CD14-positive monocyte (primary cell): ENCODE results near the gene MPZL3. TPM values are rescaled to one million over a fixed set of nuclear protein-coding genes. Genes with fewer than 3 reads are reported as not detected.
A peak's percentile ranks its signal among the peaks of the same experiment; 100 is the strongest.

Experiments
- DNase-seq, 3 donors: peaks; one replicate each; pipeline ENCODE4 v3.0.0-alpha.2; 2011 to 2022
- H2AFZ ChIP-seq: 2 replicates; pipeline ENCODE4 v1.6.0; 2012; ENCODE audit warnings: mild to moderate bottlenecking, low read depth, low read length, inconsistent platforms; ENCODE audit not compliant: insufficient read depth, poor library complexity, severe bottlenecking
- H3K27ac ChIP-seq, 2 donors: 1 replicate in 1 of 2; 2 replicates in 1 of 2; pipeline ENCODE4 v1.5.1; 2012 to 2013; ENCODE audit warnings: low read length in 2 of 2, control low read depth in 1 of 2, inconsistent platforms in 1 of 2, low read depth in 1 of 2, mild to moderate bottlenecking in 1 of 2
- H3K27me3 ChIP-seq, 2 donors: one replicate each; pipeline versions ENCODE4 v1.6.0 to v1.6.1; 2011 to 2013; ENCODE audit warnings: low read length in 2 of 2; ENCODE audit not compliant: control insufficient read depth in 2 of 2, insufficient read depth in 2 of 2
- H3K36me3 ChIP-seq, 2 donors: replicated peaks in 1 of 2; 1 replicate in 1 of 2; 2 replicates in 1 of 2; pipeline versions ENCODE4 v1.5.1 to v1.6.1; 2012 to 2013; ENCODE audit warnings: low read length in 2 of 2, control low read depth in 1 of 2, inconsistent platforms in 1 of 2, mild to moderate bottlenecking in 1 of 2; ENCODE audit not compliant: insufficient read depth in 2 of 2, control insufficient read depth in 1 of 2
- H3K4me1 ChIP-seq, 2 donors: 1 replicate in 1 of 2; 2 replicates in 1 of 2; pipeline versions ENCODE4 v1.5.1 to v1.6.1; 2012 to 2013; ENCODE audit warnings: low read length in 2 of 2, control low read depth in 1 of 2, inconsistent platforms in 1 of 2, mild to moderate bottlenecking in 1 of 2, moderate library complexity in 1 of 2; ENCODE audit not compliant: insufficient read depth in 2 of 2, control insufficient read depth in 1 of 2
- H3K4me2 ChIP-seq: replicated peaks from 2 replicates; pipeline ENCODE3; 2012; ENCODE audit warnings: low read length, moderate library complexity, mild to moderate bottlenecking; ENCODE audit not compliant: poor library complexity, severe bottlenecking; ENCODE audit errors: extremely low read depth
- H3K4me3 ChIP-seq, 3 experiments: fragments of 200-600 bp in 1 of 3; sonication (generic) in 1 of 3; replicated peaks in 1 of 3; 1 replicate in 2 of 3; 2 replicates in 1 of 3; pipeline ENCODE4 v1.5.1; 2011 to 2013; ENCODE audit warnings: low read length in 3 of 3, mild to moderate bottlenecking in 3 of 3, control low read depth in 2 of 3, low read depth in 2 of 3, inconsistent platforms in 1 of 3, moderate library complexity in 1 of 3
- H3K79me2 ChIP-seq: 2 replicates; pipeline ENCODE4 v1.6.0; 2012; ENCODE audit warnings: mild to moderate bottlenecking, control low read depth, inconsistent platforms, low read length, moderate library complexity; ENCODE audit not compliant: insufficient read depth
- H3K9ac ChIP-seq: 2 replicates; pipeline ENCODE4 v1.6.0; 2017; ENCODE audit warnings: low read length, mild to moderate bottlenecking; ENCODE audit not compliant: insufficient read depth, poor library complexity, severe bottlenecking
- H3K9me3 ChIP-seq, 2 donors: replicated peaks in 1 of 2; 1 replicate in 1 of 2; 2 replicates in 1 of 2; pipeline versions ENCODE4 v1.5.1 to v1.6.1; 2012 to 2013; ENCODE audit warnings: low read length in 2 of 2, control low read depth in 1 of 2; ENCODE audit not compliant: control insufficient read depth in 1 of 2, insufficient read depth in 1 of 2
- H4K20me1 ChIP-seq: 2 replicates; pipeline ENCODE4 v1.6.0; 2012; ENCODE audit warnings: mild to moderate bottlenecking, low read length, control low read depth, moderate library complexity; ENCODE audit not compliant: insufficient read depth
- H3K27ac Mint-ChIP-seq, 7 donors: one replicate each; pipeline ENCODE4 v1.8.0; 2020; ENCODE audit warnings: mild to moderate bottlenecking in 7 of 7, mixed read lengths in 7 of 7, moderate library complexity in 6 of 7, inconsistent platforms in 2 of 7
- H3K27me3 Mint-ChIP-seq, 3 donors: one replicate each; pipeline ENCODE4 v1.8.0; 2021 to 2022; ENCODE audit warnings: low read depth in 3 of 3, mild to moderate bottlenecking in 3 of 3, mixed read lengths in 3 of 3, moderate library complexity in 3 of 3, inconsistent platforms in 1 of 3
- H3K36me3 Mint-ChIP-seq, 2 donors: one replicate each; pipeline ENCODE4 v1.8.0; 2020; ENCODE audit warnings: mixed read lengths in 2 of 2, inconsistent platforms in 1 of 2, mild to moderate bottlenecking in 1 of 2
- H3K4me1 Mint-ChIP-seq: one replicate; pipeline ENCODE4 v1.8.0; 2020; ENCODE audit warnings: mild to moderate bottlenecking, mixed read lengths
- H3K4me3 Mint-ChIP-seq, 2 donors: one replicate each; pipeline ENCODE4 v1.8.0; 2020; ENCODE audit warnings: mild to moderate bottlenecking in 2 of 2, mixed read lengths in 2 of 2, moderate library complexity in 1 of 2
- H3K9me3 Mint-ChIP-seq, 7 donors: one replicate each; pipeline ENCODE4 v1.8.0; 2020 to 2022; ENCODE audit warnings: mixed read lengths in 7 of 7, mild to moderate bottlenecking in 6 of 7, moderate library complexity in 6 of 7, inconsistent platforms in 2 of 7
- WGBS: methylation state at CpG from one replicate; pipeline ENCODE4 v1.1.5; 2013; ENCODE audit warnings: missing lambda C conversion rate; ENCODE audit not compliant: insufficient coverage; 5-methylcytosine and 5-hydroxymethylcytosine counted together
- intact Hi-C, 2 donors: fragments of 100-400 bp; cut with micrococcal nuclease; formaldehyde crosslinking; loops; one replicate each; pipeline versions ENCODE4 v1.15.0 to v1.15.1; 2023
- polyA plus RNA-seq, 3 donors: library from polyadenylated mRNA; depleted of rRNA in 1 of 3; unstranded in 2 of 3; stranded (reverse) in 1 of 3; fragments of 300-500 nt in 2 of 3; fragments of >200 nt in 1 of 3; fragmentation: Illumina TruSeq in 2 of 3; gene quantifications; 1 replicate in 2 of 3; 2 replicates in 1 of 3; pipeline ENCODE4 v1.2.3, GENCODE V29; 2012 to 2021
- TF ChIP-seq, protein P1 (sequence below): fragments of 200-600 bp; IDR thresholded peaks from one replicate; pipeline ENCODE4 v1.8.0; 2022; ENCODE audit warnings: antibody characterized with exemption, mild to moderate bottlenecking

MPZL3 gene
- polyA plus RNA-seq, 3 donors = 4.2 to 8.5 (median 8.0) TPM

DNA sequence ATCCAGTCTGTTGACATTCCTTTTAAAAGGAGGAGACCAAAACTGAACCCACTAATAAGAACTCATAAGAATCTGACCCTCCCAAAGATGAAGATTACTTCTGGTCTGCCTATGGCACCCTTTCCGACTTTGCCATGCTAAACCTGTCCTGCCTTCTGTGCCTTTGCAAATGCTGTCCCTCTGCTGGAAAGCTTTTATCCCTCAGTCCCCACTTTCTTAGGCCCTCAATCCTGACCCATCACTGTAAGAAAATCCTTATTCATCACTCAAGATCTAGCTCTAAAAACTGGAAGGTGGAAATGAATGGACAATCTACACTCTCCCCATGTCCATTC is 10.4 kb downstream of the MPZL3 start:
- Histone ChIP-seq H3K9me3 (no peaks in the 10 kb centered on the region), H3K4me1 (peaks cover 71 to 74% of the 10 kb centered on the region in 2 donors), H3K27me3 (no peaks in the 10 kb centered on the region), H3K79me2 (peaks cover 30% of the 10 kb centered on the region), H3K9ac (no peak overlapping the region), H3K4me2 (peak overlapping the region; percentile 75), H3K27ac (peak overlapping the region; percentile 96 to 99), H2AFZ (no peak overlapping the region), H4K20me1 (no peaks in the 10 kb centered on the region), H3K36me3 (no peaks in the 10 kb centered on the region), H3K4me3 (peak overlapping the region in 1 of 3 experiments; percentile 69)
- Mint-ChIP-seq H3K9me3 (peaks cover 0 to 2% (median 0%) of the 10 kb centered on the region in 7 donors), H3K36me3 (peaks cover 11 to 14% of the 10 kb centered on the region in 2 donors), H3K4me1 (peaks cover 90% of the 10 kb centered on the region), H3K27me3 (peaks cover 0 to 7% (median 0%) of the 10 kb centered on the region in 3 donors), H3K4me3 (peak overlapping the region in 1 of 2 donors; percentile 53), H3K27ac (peak overlapping the region; percentile 93 to 99 (median 98))
- TF ChIP-seq, protein P1, sequence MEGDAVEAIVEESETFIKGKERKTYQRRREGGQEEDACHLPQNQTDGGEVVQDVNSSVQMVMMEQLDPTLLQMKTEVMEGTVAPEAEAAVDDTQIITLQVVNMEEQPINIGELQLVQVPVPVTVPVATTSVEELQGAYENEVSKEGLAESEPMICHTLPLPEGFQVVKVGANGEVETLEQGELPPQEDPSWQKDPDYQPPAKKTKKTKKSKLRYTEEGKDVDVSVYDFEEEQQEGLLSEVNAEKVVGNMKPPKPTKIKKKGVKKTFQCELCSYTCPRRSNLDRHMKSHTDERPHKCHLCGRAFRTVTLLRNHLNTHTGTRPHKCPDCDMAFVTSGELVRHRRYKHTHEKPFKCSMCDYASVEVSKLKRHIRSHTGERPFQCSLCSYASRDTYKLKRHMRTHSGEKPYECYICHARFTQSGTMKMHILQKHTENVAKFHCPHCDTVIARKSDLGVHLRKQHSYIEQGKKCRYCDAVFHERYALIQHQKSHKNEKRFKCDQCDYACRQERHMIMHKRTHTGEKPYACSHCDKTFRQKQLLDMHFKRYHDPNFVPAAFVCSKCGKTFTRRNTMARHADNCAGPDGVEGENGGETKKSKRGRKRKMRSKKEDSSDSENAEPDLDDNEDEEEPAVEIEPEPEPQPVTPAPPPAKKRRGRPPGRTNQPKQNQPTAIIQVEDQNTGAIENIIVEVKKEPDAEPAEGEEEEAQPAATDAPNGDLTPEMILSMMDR = no peak
- intact Hi-C loops = no loop called here
- WGBS = 80% methylated on average over 1 of the region's 1 CpG
- no peak for DNase-seq

DNA sequence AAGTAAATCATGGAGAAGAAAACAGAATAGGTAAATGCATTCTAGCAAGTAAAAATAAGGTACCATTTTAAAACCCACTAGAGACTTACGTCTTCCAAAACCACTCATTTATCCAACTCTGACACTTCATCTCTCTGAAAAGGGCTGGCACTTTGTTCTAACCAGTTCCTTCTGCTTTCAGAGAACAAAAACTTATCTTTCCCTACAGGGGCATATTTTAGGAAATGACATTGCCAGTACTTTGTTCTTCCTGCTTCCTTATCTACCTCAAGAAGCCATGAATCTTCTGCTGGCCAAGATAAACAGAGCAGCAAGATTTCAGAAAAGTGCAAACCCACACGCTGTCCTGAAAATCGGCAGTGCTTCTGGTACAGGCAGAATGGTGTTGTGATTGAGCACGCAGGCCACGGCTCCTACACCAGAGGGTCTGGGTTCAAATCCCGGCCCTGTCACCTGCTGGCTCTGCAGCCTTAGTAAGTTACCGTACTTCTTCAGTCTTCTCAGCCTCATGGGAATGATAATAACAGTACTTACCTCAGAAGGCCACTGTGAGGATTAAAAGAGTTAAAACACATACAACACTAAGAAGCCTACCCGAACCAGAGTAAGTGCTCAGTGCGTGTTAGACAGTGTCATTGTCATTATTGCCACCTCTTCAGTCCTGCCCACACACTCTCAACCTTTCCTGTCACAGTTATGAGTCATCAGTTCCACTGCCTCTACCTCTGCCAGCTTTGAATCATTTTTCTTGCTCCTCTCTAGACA is 11.0 kb downstream of the MPZL3 start:
- Histone ChIP-seq H3K27ac (peak overlapping the region; percentile 96 to 99), H3K4me1 (peaks cover 77 to 80% of the 10 kb centered on the region in 2 donors), H3K4me3 (peak overlapping the region in 1 of 3 experiments; percentile 69), H3K9me3 (no peaks in the 10 kb centered on the region), H3K36me3 (no peaks in the 10 kb centered on the region), H3K27me3 (no peaks in the 10 kb centered on the region), H3K79me2 (peaks cover 35% of the 10 kb centered on the region), H3K4me2 (peak overlapping the region; percentile 75), H2AFZ (no peak overlapping the region), H3K9ac (peak overlapping the region; percentile 78), H4K20me1 (no peaks in the 10 kb centered on the region)
- Mint-ChIP-seq H3K4me3 (peak overlapping the region; percentile 25 to 53), H3K36me3 (peaks cover 16% of the 10 kb centered on the region in 2 donors), H3K27me3 (peaks cover 0 to 7% (median 0%) of the 10 kb centered on the region in 3 donors), H3K27ac (peak overlapping the region; percentile 93 to 99 (median 98)), H3K4me1 (peaks cover 92% of the 10 kb centered on the region), H3K9me3 (peaks cover 0 to 2% (median 0%) of the 10 kb centered on the region in 7 donors)
- TF ChIP-seq, protein P1 = no peak
- DNase-seq = peak; percentile 83 to 93 (median 93)
- 6% methylated on average over 8 of the region's 9 CpGs for WGBS
- intact Hi-C loops = no loop called here
